K562 (cell line): Measurements from ENCODE around the gene RASSF1. TPM values are rescaled to one million over a fixed set of nuclear protein-coding genes. Genes with fewer than 3 reads are reported as not detected.
A peak's percentile ranks its signal among the peaks of the same experiment; 100 is the strongest.

ENCODE experiments used
- CREB1 ChIP-seq, 2 experiments: sonication (generic) in 1 of 2; formaldehyde crosslinking in 1 of 2; IDR thresholded peaks; 2 replicates each; pipeline versions ENCODE4 v1.6.1 to v1.8.0; 2012 to 2022; ENCODE audit warnings: inconsistent platforms in 1 of 2, mild to moderate bottlenecking in 1 of 2, missing genetic modification reagents in 1 of 2, moderate library complexity in 1 of 2
- ZBTB40 ChIP-seq, 2 experiments: fragments of 450-650 bp in 1 of 2; sonication (generic) in 1 of 2; formaldehyde crosslinking in 1 of 2; IDR thresholded peaks; 2 replicates each; pipeline versions ENCODE4 v1.7.1 to v1.9.0; 2016 to 2022; ENCODE audit warnings: inconsistent platforms in 1 of 2, mild to moderate bottlenecking in 1 of 2, missing genetic modification reagents in 1 of 2
- polyA plus RNA-seq, 8 experiments: library from polyadenylated mRNA; depleted of rRNA in 4 of 8; stranded (reverse) in 5 of 8; unstranded in 3 of 8; fragments of >200 nt; fragmentation: Nextera tagmentation in 2 of 8; fragmentation: Illumina TruSeq in 1 of 8; extraction: Ambion mirVana in 2 of 8; extraction: Trizol in 1 of 8; gene quantifications; 2 replicates each; pipeline versions ENCODE4 v1.2.1 to v1.2.3, GENCODE V29; 2011 to 2014; ENCODE audit warnings: inconsistent platforms in 1 of 8, missing spikeins in 1 of 8
- total RNA-seq, 7 experiments: library from RNA; depleted of rRNA in 6 of 7; stranded (reverse); fragments of >200 nt in 6 of 7; fragmentation: Illumina TruSeq in 2 of 7; extraction: Trizol in 2 of 7; gene quantifications; 2 replicates each; pipeline versions ENCODE4 v1.2.1 to v1.2.3, GENCODE V29; 2011 to 2021; ENCODE audit warnings: low replicate concordance in 1 of 7

RASSF1 gene
- total and polyA plus RNA-seq, 9 of the 15 experiments (the other 6 are each of a cell fraction or from before 2014, with no cell fraction given): 3.6 to 57.1 (median 24.6) TPM

DNA sequence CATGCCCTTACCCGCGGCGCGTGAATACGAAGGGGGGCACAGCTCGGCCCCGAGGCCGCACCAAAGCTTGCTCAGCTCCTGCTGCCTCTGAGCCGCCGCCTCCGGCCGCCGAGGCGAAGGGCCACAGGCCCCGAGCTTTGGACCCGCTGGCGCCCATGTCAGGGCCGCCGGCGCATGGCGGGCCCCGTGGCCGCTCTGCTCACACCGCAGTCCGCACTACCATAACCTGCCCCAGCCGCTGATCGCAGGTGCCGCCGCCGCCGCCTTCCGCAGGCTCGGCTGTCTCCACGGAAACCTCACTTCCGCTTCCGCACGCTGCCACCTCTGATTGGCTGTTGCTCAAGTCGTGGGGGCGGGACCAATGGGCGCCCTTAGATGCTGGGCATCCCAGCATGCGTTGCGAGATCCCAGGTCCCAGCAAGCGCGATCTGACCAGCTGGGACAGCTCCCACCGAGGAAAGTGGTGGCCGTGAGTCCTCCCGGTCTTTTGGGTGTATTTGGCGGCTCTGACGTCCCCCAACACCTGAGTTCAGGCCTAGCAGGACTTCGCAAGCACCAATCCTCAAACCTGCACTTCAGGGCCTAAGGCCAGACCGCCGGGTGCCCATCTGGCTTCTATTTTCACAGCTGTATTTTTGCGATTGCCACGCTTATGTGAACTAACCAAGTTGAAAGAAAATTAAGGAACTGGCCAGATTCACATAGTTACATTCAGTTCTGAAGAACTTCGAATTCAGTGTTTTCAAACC lies 12.5 kb downstream of the RASSF1 start, which contains the start of gene TUSC2 (continued):
- peak; percentile 70 for TF ChIP-seq CREB1 (IDR thresholded peaks at IDR 0.05)
- TF ChIP-seq CREB1 (CRISPR knock-in tag; IDR thresholded peaks at IDR 0.05): peak; percentile 85
- TF ChIP-seq ZBTB40 (IDR thresholded peaks at IDR 0.05): peak; percentile 94
- no peak for TF ChIP-seq ZBTB40 (CRISPR knock-in tag; IDR thresholded peaks at IDR 0.05)
